HG02759 (cell line): ENCODE data around the gene RAB6B.

Source experiments
- ATAC-seq: cut with Tn5 transposase; IDR thresholded peaks from one replicate; pipeline ENCODE4 v1.9.1; 2021; ENCODE audit warnings: mild to moderate bottlenecking, moderate library complexity; ENCODE audit not compliant: unreplicated experiment

RAB6B gene

DNA sequence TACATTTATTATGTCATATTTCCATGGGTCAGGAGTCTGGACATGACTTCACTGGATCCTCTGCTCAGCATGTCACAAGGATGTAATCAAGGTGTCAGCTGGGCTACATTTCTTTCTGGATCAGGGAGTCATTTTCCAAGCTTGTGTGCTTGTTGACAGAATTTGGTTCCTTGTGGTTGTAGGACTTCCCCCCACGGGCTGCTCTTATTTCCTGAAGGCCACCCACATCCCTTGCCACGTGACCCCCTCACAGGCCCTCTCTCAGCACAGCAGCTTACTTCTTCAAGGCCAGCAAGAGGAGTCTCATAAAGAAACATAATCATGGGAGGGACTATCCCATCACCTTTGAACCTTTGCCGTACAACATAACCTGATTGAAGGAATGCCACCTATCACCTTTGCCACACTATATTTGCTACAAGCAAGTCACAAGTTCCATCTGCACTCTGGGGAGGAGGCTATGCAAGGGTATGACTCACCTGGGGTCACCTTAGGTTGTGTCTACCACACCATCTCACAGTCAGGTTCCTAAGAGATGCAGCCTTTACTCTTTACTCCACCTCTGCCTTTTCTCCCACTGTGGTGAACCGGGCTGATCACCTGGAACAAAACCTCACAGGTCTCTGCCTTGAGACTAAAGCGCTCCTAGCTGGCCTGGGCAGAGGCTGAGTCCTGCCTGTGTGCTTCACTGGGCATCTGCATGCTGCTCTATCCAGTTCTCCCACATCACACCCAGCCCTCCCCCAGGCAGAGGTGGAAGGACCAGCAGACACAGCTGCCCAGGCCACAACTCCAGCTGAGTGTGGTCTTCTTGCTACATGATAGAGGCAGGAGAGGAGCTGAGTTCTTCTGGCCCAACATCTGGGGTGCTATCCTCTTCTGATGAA, 13.5 kb downstream of the RAB6B start:
- no peak for ATAC-seq

DNA sequence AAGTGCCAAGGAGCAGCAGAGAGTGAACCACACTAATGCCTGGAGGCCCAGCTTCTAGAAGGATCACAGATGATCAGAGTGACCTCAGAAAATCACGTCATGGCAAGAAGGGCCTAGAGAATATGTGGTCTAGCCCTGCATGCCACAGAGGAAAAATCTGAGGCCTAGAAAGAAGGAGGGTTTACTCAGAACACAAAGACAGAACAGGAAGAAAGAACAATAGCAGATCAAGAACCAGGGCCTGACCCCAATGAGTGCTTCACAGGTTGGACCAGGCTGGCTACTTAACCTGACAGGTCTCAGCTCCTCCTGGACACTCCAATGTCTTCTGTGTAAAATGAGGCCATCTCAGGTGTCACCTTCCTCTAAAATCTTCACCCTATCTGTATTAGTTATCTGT, 14.2 kb downstream of the RAB6B start:
- no peak for ATAC-seq

GRCh38 chr3:133880886-133881455, 14.7 kb downstream of the RAB6B start:
- ATAC-seq: no peak

DNA sequence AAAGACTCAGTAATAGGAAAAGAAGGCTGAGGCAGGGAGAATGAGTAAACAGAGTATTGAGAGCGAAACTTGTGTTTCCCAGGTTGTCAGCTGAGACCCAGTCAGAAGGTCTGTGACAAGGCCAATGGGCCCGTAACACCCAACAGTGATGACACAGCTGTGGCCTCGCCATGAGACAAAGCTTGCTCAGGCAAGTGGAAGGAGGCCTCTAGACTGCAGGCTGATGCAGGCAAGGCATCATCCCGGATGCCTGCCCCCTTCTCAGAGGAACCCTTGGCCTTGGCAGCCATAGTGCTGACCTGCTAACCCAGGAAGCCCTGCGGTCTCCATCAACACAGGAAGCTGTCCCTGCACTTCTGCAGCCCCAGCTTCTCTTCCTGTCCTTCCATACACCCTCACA, 15.4 kb downstream of the RAB6B start:
- peak; percentile 67 for ATAC-seq

DNA sequence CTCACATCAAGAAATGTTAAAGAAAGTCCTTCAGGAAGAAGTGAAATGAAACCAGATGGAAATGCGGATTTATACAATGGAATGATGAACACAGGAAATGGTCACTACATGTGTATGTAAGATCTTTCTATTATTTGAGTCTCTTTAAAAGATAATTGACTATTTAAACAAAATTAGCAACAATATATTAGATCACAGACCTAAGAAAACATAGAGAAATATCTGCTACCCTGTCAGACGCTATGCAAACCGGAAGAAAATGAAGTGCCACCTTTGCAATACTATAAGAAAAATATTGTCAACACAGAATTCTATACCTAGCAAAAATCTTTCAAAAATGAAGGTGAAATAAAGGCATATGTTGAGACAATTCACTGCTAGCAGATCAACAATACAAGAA, 17.2 kb downstream of the RAB6B start:
- ATAC-seq: no peak

DNA sequence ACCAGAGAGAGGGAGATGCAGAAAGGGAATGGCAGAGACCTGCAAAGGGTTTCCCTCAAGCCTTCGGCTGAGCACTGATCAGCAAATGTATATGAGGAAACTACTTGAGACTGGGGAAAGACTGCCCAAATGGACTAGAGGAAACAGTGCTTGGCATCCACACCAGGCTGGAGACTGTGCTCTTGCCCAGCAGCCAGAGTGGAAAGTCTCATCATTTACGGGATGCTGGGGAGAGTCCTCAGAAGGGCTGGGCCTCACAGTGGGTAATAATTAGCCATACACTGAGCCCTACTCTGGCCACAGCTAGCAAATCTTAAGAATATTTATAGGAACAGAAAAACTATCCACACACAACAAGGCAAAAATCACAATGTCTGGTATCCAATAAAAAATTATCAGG, 18.5 kb downstream of the RAB6B start:
- ATAC-seq: no peak

GRCh38 chr3:133874761-133875438, 20.8 kb downstream of the RAB6B start:
- no peak for ATAC-seq

DNA sequence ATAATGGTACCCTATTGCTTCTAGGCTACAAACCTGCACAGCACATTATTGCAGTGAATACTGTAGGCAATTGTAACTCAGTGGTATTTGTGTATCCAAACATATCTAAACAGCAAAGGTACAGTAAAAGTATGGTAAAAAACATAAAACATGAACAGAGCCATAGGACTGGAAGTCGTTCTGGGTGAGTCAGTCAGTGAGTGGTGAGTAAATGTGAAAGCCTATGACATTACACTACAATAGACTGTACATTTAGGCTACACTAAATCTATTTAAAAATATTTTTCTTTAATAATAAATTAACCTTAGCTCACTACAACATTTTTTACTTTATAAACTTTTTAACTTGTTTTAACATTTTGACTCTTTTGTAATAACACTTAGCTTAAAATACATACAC, 21.3 kb downstream of the RAB6B start:
- ATAC-seq: no peak

GRCh38 chr3:133872781-133873180, 22.9 kb downstream of the RAB6B start:
- ATAC-seq: no peak

DNA sequence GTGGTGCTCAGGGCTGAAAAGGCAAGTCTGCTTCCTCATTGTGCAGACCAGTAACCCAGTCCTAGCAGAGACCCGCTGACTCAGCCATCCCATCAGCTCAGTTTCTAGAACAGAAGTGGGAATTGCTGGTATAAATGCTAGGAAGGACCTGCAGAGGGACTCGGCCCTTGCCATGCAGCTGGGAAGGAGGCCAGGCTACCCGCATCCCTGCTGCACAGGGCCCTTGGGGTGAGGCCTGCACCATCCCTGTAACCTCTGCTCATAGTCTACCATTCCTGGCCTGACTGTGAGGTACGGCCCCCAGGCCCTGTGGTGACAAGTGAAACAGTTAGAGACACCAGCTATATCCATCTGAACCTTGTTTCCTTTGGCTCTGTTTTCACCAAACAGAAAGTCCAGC, 23.5 kb downstream of the RAB6B start:
- no peak for ATAC-seq

GRCh38 chr3:133871368-133872090, 24.2 kb downstream of the RAB6B start:
- no peak for ATAC-seq

DNA sequence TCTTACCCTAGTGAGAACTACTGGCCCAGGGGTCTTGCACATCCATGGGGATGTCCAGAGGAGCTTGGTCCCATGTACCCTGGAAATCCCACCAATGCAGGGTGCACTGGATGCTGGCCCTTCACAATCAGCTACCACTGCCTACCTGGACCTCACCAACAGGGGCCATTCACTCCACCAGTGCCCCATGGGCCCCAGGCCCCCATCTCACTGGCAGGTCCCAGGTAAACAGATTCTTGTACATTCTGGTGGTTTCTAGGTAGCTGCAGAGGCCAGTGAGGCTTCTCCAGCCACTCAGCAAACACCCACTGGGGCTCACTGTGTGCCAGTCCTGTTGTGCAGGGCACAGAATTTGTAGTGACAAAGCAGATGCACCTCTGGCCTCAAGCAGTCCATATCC, 24.9 kb downstream of the RAB6B start:
- no peak for ATAC-seq

DNA sequence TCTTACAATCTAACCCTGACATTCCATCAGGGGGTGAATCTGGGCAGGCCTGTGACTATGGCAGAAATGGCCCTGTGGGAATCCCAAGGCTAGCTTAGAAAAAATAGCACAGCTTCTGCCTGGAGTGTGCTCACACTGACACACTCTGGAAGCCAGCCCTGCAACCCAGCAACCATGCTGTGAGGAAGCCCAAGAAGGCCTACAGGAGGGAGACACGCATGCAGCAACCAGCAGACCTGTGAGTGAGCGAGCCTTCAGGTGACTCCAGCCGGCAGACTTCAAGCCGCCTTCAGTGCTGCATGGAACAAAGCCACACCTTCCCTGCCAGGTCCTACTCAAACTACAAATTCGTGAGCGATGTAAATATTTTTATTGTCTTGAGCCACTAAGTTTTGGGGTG, 26.1 kb downstream of the RAB6B start:
- ATAC-seq: no peak

GRCh38 chr3:133868758-133869475, 26.8 kb downstream of the RAB6B start:
- no peak for ATAC-seq

- no peak for ATAC-seq
These were observed 27.5 kb downstream of the RAB6B start for GRCh38 chr3:133868186-133868585.

DNA sequence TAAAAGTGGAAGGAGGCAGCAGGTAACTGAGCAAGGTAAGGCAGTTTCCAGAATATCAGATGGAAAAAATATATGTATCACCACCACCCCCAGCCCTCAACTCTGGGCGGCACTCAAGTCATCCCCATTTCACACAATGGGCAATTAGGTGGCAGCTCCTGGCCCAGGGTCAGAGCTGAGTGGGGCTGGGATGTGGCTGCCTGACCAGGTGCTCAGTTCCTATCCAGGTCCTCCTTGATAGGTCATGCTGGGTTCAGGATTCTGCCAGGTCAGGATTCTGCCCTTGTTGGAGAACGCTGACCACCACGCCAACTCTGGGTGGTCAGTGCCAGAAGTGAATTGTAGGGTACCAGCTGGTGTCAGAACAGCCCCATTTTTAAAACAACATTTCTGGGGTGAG, 29.5 kb downstream of the RAB6B start:
- ATAC-seq: no peak

DNA sequence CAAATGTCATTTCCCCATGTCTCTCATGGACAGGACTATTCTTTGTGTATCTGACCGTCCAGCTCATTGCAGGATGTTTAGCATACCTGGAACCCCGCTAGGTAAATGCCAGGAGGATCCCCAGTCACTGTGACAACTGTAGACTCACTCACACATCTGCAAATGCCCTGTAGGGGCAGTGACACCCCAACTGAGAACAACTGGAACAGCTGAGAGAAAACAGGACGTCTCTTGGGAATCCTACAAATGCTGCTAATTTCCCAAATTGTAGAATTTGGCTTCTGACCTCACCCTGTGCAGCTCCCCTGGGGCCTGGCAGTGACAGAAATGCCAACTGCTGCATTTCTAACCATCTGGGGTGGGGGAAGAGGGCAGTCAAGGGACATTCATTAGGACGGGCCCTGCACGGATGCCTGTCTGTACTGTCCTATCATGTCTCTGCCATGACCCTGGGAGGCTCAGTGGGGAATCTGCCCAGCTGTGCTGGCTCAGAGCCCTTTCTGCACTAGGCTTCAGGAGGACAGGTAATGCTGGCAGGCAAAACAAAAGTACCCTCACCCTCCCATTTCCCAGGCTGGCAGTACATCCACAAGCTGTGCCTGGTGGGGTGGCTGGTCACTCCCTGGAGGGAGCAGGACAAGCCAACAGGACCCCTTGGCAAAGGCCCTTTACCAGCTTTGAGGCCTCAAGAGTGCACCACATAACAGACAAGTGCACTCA, 30.4 kb downstream of the RAB6B start:
- ATAC-seq: no peak

GRCh38 chr3:133864616-133865015, 31.1 kb downstream of the RAB6B start:
- ATAC-seq: no peak

DNA sequence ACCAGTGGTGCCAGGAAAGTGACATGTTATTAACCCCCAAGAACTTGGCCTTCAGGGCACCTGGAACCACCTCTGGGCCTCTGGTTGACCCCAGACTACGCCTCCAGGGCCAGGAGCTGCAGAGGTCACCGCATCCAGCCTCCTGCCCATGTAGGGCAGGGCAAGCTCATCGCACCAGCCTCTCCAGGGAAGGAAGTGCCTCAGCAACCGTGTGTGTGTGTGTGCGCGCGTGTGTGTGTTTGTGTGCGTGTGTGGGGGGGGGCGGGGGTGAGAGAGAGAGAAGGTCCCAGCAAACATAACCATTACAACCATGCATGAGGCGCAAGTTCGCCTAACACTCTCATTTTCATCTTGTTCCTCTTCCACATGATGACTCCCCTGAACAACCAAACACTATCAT, 31.8 kb downstream of the RAB6B start:
- no peak for ATAC-seq

DNA sequence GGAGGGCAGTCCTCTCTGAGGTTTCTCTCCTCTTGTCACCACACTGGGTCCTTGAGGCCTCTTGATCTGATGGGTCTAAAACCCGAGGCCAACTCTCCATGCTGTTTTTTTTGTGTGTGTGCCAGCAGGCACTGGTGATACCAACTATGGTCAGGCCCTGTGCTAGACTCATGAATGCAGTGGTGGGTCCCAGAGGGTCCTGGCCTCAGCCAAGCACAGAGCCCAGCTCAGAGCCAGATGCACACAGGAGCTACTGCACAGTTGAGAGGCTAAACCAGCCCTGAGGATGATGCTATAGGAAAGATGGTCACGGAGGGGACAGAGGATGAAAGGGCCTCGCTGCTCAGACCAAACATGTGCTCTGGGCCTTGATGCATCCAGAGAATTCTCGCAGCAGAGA, 33.5 kb downstream of the RAB6B start:
- ATAC-seq: no peak
